HepG2 (cell line): Measurements from ENCODE around the gene CEP20. TPM values are rescaled to one million over a fixed set of nuclear protein-coding genes. Genes with fewer than 3 reads are reported as not detected.

Experiments used
- ARHGAP35 ChIP-seq: sonication (generic); formaldehyde crosslinking; IDR thresholded peaks from 2 replicates; pipeline ENCODE4 v1.9.0; 2022; ENCODE audit warnings: mild to moderate bottlenecking, inconsistent platforms, moderate library complexity, missing genetic modification reagents, borderline replicate concordance
- ASH2L ChIP-seq: fragments of 300-600, 200-600 bp; sonication (generic); IDR thresholded peaks from 2 replicates; pipeline ENCODE4 v1.7.0; 2017; ENCODE audit warnings: low read depth, mild to moderate bottlenecking, moderate library complexity, mixed read lengths, low read length; ENCODE audit not compliant: insufficient read length
- DNMT3B ChIP-seq: conservative IDR thresholded peaks from 2 replicates; pipeline ENCODE4 v1.6.1; 2016; ENCODE audit warnings: missing biosample characterization, control low read depth
- EEA1 ChIP-seq: sonication (generic); formaldehyde crosslinking; IDR thresholded peaks from 2 replicates; pipeline ENCODE4 v1.5.1; 2020; ENCODE audit warnings: mild to moderate bottlenecking, missing genetic modification reagents, borderline replicate concordance
- GPBP1L1 ChIP-seq: sonication (generic); formaldehyde crosslinking; IDR thresholded peaks from 2 replicates; pipeline ENCODE4 v1.5.0; 2020; ENCODE audit warnings: mild to moderate bottlenecking, missing genetic modification reagents
- HNF4A ChIP-seq: sonication (generic); formaldehyde crosslinking; IDR thresholded peaks from 2 replicates; pipeline ENCODE4 v1.4.0; 2020; ENCODE audit warnings: missing genetic modification reagents
- KAT8 ChIP-seq: IDR thresholded peaks from 2 replicates; pipeline ENCODE4 v1.6.1; 2016; ENCODE audit warnings: missing genetic modification reagents, missing compliant biosample characterization
- LCORL ChIP-seq, 2 experiments: fragments of 450-650 bp in 1 of 2; sonication (generic) in 1 of 2; formaldehyde crosslinking in 1 of 2; IDR thresholded peaks; 2 replicates each; pipeline versions ENCODE4 v1.5.0 to v1.6.1; 2017 to 2020; ENCODE audit warnings: antibody characterized with exemption in 1 of 2, missing genetic modification reagents in 1 of 2
- MAFF ChIP-seq: IDR thresholded peaks from 2 replicates; pipeline ENCODE4 v1.6.1; 2011; ENCODE audit warnings: low read depth, low read length, improper control_type of control experiment
- NFE2L1 ChIP-seq: sonication (generic); formaldehyde crosslinking; IDR thresholded peaks from 2 replicates; pipeline ENCODE4 v1.4.0; 2020; ENCODE audit warnings: missing genetic modification reagents, mild to moderate bottlenecking, borderline replicate concordance
- NKX3-1 ChIP-seq: sonication (generic); formaldehyde crosslinking; IDR thresholded peaks from 2 replicates; pipeline ENCODE4 v1.5.0; 2020; ENCODE audit warnings: missing genetic modification reagents
- POGZ ChIP-seq: sonication (generic); formaldehyde crosslinking; IDR thresholded peaks from 2 replicates; pipeline ENCODE4 v1.4.0; 2020; ENCODE audit warnings: mild to moderate bottlenecking, missing genetic modification reagents
- RXRB ChIP-seq: IDR thresholded peaks from 2 replicates; pipeline ENCODE4 v1.6.1; 2016; ENCODE audit warnings: borderline replicate concordance, missing genetic modification reagents, missing compliant biosample characterization
- SATB2 ChIP-seq: sonication (generic); formaldehyde crosslinking; IDR thresholded peaks from 2 replicates; pipeline ENCODE4 v1.5.0; 2020; ENCODE audit warnings: missing genetic modification reagents
- SP1 ChIP-seq, 2 experiments: fragments of 450-650 bp in 1 of 2; sonication (generic) in 1 of 2; formaldehyde crosslinking in 1 of 2; IDR thresholded peaks; 2 replicates each; pipeline versions ENCODE4 v1.4.0 to v1.6.1; 2016 to 2020; ENCODE audit warnings: missing genetic modification reagents in 1 of 2
- ZNF556 ChIP-seq: sonication (generic); formaldehyde crosslinking; IDR thresholded peaks from 2 replicates; pipeline ENCODE4 v1.4.0; 2020; ENCODE audit warnings: mild to moderate bottlenecking, missing genetic modification reagents, borderline replicate concordance
- ZNF570 ChIP-seq: sonication (generic); formaldehyde crosslinking; IDR thresholded peaks from 2 replicates; pipeline ENCODE4 v1.4.0; 2020; ENCODE audit warnings: mild to moderate bottlenecking, missing genetic modification reagents, borderline replicate concordance
- ZNF790 ChIP-seq: sonication (generic); formaldehyde crosslinking; IDR thresholded peaks from 2 replicates; pipeline ENCODE4 v1.8.0; 2022; ENCODE audit warnings: missing genetic modification reagents, mild to moderate bottlenecking, borderline replicate concordance
- ZNF879 ChIP-seq: sonication (generic); formaldehyde crosslinking; IDR thresholded peaks from 2 replicates; pipeline ENCODE4 v1.8.1; 2023; ENCODE audit warnings: missing genetic modification reagents
- ZSCAN22 ChIP-seq: sonication (generic); formaldehyde crosslinking; IDR thresholded peaks from 2 replicates; pipeline ENCODE4 v1.4.0; 2020; ENCODE audit warnings: mild to moderate bottlenecking, missing genetic modification reagents
- ZZZ3 ChIP-seq: sonication (generic); formaldehyde crosslinking; IDR thresholded peaks from 2 replicates; pipeline ENCODE4 v1.4.0; 2020; ENCODE audit warnings: missing genetic modification reagents, mild to moderate bottlenecking, borderline replicate concordance
- polyA plus RNA-seq, 8 experiments: library from polyadenylated mRNA; depleted of rRNA in 3 of 8; stranded (reverse) in 7 of 8; unstranded in 1 of 8; fragments of >200 nt; fragmentation: Illumina TruSeq in 4 of 8; extraction: Trizol in 4 of 8; gene quantifications; 2 replicates each; pipeline versions ENCODE4 v1.2.1 to v1.2.3, GENCODE V29; 2011 to 2016; ENCODE audit warnings: low read depth in 4 of 8, missing spikeins in 1 of 8, mixed read lengths in 1 of 8; ENCODE audit not compliant: insufficient read depth in 1 of 8
- total RNA-seq, 5 experiments: library from RNA; depleted of rRNA; stranded (reverse); fragments of >200 nt; fragmentation: Illumina TruSeq; extraction: Trizol; gene quantifications; 2 replicates each; pipeline ENCODE4 v1.2.3, GENCODE V29; 2016; ENCODE audit warnings: low read depth in 1 of 5
- TF ChIP-seq, protein P1 (sequence below): sonication (generic); formaldehyde crosslinking; IDR thresholded peaks from 2 replicates; pipeline ENCODE4 v1.5.1; 2020; ENCODE audit warnings: missing genetic modification reagents, mild to moderate bottlenecking, borderline replicate concordance
- TF ChIP-seq, protein P2 (sequence below): sonication (generic); formaldehyde crosslinking; IDR thresholded peaks from 2 replicates; pipeline ENCODE4 v1.5.0; 2020; ENCODE audit warnings: missing genetic modification reagents
- TF ChIP-seq, protein P3 (sequence below), 2 experiments: sonication (generic) in 1 of 2; formaldehyde crosslinking in 1 of 2; IDR thresholded peaks; 2 replicates each; pipeline versions ENCODE4 v1.5.1 to v1.6.1; 2011 to 2020; ENCODE audit warnings: borderline replicate concordance in 1 of 2, low read depth in 1 of 2, low read length in 1 of 2, mild to moderate bottlenecking in 1 of 2, missing genetic modification reagents in 1 of 2, moderate library complexity in 1 of 2

The CEP20 gene
- total and polyA plus RNA-seq, 2 of the 13 experiments (the other 11 are each of a cell fraction or from before 2014, with no cell fraction given) = 53.0 to 54.1 TPM

- TF ChIP-seq, protein P1, sequence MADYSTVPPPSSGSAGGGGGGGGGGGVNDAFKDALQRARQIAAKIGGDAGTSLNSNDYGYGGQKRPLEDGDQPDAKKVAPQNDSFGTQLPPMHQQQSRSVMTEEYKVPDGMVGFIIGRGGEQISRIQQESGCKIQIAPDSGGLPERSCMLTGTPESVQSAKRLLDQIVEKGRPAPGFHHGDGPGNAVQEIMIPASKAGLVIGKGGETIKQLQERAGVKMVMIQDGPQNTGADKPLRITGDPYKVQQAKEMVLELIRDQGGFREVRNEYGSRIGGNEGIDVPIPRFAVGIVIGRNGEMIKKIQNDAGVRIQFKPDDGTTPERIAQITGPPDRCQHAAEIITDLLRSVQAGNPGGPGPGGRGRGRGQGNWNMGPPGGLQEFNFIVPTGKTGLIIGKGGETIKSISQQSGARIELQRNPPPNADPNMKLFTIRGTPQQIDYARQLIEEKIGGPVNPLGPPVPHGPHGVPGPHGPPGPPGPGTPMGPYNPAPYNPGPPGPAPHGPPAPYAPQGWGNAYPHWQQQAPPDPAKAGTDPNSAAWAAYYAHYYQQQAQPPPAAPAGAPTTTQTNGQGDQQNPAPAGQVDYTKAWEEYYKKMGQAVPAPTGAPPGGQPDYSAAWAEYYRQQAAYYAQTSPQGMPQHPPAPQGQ (CRISPR knock-in tag) = no peak
- TF ChIP-seq ZNF790 (CRISPR knock-in tag) (no peak), POGZ (peak; percentile 50; the same call in 1 of the 2 replicates), ZNF879 (no peak), ZNF556 (CRISPR knock-in tag) (no peak), HNF4A (CRISPR knock-in tag) (peak; percentile 24; the same call in 1 of the 2 replicates), ZNF570 (CRISPR knock-in tag) (no peak), ARHGAP35 (no peak), EEA1 (CRISPR knock-in tag) (no peak), ZZZ3 (CRISPR knock-in tag) (no peak), SATB2 (CRISPR knock-in tag) (no peak), MAFF (no peak), ZSCAN22 (CRISPR knock-in tag) (no peak), RXRB (no peak), DNMT3B (no peak), KAT8 (CRISPR knock-in tag) (0 out of 2 replicates have a peak, but pooled peaks have one; percentile 13), LCORL (IDR thresholded peaks at IDR 0.05) (no peak), LCORL (CRISPR knock-in tag; IDR thresholded peaks at IDR 0.05) (no peak), ASH2L (no peak), SP1 (IDR thresholded peaks at IDR 0.05) (no peak), SP1 (CRISPR knock-in tag; IDR thresholded peaks at IDR 0.05) (no peak), NKX3-1 (CRISPR knock-in tag) (no peak), NFE2L1 (CRISPR knock-in tag) (no peak), GPBP1L1 (CRISPR knock-in tag) (no peak)
- TF ChIP-seq, protein P2, sequence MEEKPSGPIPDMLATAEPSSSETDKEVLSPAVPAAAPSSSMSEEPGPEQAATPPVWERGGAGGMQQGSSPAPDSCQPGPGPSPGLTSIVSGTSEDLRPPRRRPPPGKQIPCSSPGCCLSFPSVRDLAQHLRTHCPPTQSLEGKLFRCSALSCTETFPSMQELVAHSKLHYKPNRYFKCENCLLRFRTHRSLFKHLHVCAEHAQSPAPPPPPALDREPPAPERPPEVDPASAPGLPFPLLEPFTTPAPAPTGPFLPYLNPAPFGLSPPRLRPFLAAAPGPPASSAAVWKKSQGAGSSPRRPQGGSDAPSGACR (CRISPR knock-in tag) = no peak
- TF ChIP-seq, protein P3, sequence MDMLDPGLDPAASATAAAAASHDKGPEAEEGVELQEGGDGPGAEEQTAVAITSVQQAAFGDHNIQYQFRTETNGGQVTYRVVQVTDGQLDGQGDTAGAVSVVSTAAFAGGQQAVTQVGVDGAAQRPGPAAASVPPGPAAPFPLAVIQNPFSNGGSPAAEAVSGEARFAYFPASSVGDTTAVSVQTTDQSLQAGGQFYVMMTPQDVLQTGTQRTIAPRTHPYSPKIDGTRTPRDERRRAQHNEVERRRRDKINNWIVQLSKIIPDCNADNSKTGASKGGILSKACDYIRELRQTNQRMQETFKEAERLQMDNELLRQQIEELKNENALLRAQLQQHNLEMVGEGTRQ (IDR thresholded peaks at IDR 0.05; ENCODE audit: low read depth, low read length) = peak; percentile 94
- TF ChIP-seq, protein P3 (CRISPR knock-in tag; IDR thresholded peaks at IDR 0.05; ENCODE audit: borderline replicate concordance) = peak; percentile 93; the same call in 1 of the 2 replicates
Observed at GRCh38 chr16:15907863-15908478, 19.6 kb upstream of the CEP20 start (continued).
